AG10803 (cell line): ENCODE measurements around the gene CX3CR1.
A peak's percentile ranks its signal among the peaks of the same experiment; 100 is the strongest.

ENCODE experiments used
- DNase-seq: peaks from one replicate; pipeline ENCODE4 v3.0.0; 2010; ENCODE audit warnings: low read depth
- H3K4me3 ChIP-seq: 2 replicates; pipeline ENCODE4 v1.5.1; 2011; ENCODE audit warnings: mild to moderate bottlenecking, low read length, control low read depth
- CTCF ChIP-seq: conservative IDR thresholded peaks from 2 replicates; pipeline ENCODE4 v1.5.1; 2011; ENCODE audit warnings: mild to moderate bottlenecking, low read length, control low read depth, inconsistent platforms

The CX3CR1 gene

GRCh38 chr3:39284457-39284881 lies 4.6 kb upstream of the CX3CR1 start:
- H3K4me3 ChIP-seq = no peak overlapping the region
- DNase-seq = no peak
- no peak for TF ChIP-seq CTCF

GRCh38 chr3:39282057-39282456 lies 2.2 kb upstream of the CX3CR1 start:
- TF ChIP-seq CTCF = no peak

GRCh38 chr3:39281533-39281932 lies 1.7 kb upstream of the CX3CR1 start:
- TF ChIP-seq CTCF = no peak
- no peak overlapping the region for H3K4me3 ChIP-seq
- no peak for DNase-seq

More at GRCh38 chr3:39282057-39282456, 2.2 kb upstream of the CX3CR1 start:
- no peak overlapping the region for H3K4me3 ChIP-seq
- no peak for DNase-seq

DNA sequence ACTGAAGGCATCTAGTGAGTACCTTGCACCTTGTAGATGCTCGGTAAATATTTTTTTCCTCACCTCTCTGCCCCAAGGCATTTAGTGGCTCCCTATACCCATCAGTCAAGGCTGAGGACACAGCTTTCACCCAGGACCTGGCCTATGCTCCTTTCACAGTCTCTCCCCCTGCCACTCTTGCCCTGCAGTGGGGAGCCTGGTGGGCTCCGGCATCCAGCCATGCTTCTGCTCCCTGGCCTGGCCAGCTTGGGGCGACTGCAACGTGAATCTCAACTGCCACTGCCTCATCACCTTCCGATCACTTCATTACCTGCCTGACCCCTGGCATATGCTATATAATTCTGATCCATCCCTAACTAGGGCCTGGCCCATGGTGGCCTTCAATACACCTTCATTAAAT lies 735 bp upstream of the CX3CR1 start:
- no peak overlapping the region for H3K4me3 ChIP-seq
- no peak for TF ChIP-seq CTCF
- DNase-seq = no peak

DNA sequence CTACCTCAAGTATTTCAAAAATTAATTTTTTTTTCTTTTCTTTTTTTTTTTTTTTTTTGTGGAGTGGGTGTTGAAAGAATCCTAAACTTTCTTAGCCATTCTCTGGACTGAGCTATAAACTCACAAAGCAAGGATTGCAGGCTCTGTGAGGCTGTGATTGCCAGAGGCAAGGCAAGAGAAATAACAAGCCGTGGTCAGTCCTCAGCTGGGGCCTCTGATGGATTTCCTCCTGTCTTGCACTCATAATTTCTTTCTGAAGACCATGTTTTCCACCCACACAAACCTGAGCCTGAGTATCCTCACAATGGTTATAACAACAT lies 1.3 kb downstream of the CX3CR1 start:
- no peak overlapping the region for H3K4me3 ChIP-seq
- no peak for TF ChIP-seq CTCF

GRCh38 chr3:39277893-39278615 lies 1.8 kb downstream of the CX3CR1 start:
- DNase-seq = peak; percentile 26
- TF ChIP-seq CTCF = no peak
- H3K4me3 ChIP-seq = no peak overlapping the region

More for the DNA sequence above, 1.3 kb downstream of the CX3CR1 start:
- DNase-seq = peak; percentile 36

DNA sequence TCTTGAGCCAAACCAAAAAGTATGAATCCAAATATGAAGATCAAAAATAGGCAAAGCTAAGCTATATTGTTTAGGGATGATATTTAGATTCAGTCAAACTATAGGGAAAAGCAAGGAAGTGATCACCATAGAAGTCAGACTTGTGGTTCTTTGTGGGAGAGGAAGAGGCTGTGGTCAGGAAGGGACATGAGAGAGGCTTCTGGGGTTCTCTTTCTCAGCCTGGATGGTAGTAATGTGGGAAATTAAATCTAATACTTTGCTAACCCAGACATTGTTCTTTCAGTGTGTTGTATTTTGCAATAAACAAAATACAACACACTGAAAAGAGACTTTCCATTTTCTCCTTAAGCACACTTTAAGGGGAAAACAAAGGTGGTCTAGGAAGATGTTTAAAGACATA lies 3.1 kb downstream of the CX3CR1 start:
- H3K4me3 ChIP-seq = no peak overlapping the region
- no peak for TF ChIP-seq CTCF
- no peak for DNase-seq
